Skeletal muscle satellite cell (primary cell): ENCODE results near the gene KCNJ12.

Source experiments
- H3K27me3 ChIP-seq: 2 replicates; pipeline ENCODE4 v1.7.0; 2013; ENCODE audit warnings: low read length; ENCODE audit not compliant: control insufficient read depth, insufficient read depth
- H3K36me3 ChIP-seq: 2 replicates; pipeline ENCODE4 v1.7.0; 2013; ENCODE audit warnings: mild to moderate bottlenecking, control low read depth, low read length; ENCODE audit not compliant: insufficient read depth
- H3K4me1 ChIP-seq: 2 replicates; pipeline ENCODE4 v1.7.0; 2013; ENCODE audit warnings: low read length; ENCODE audit not compliant: control insufficient read depth, insufficient read depth
- H3K4me2 ChIP-seq: 2 replicates; pipeline ENCODE4 v1.7.0; 2013; ENCODE audit warnings: mild to moderate bottlenecking, low read length
- H3K4me3 ChIP-seq: 2 replicates; pipeline ENCODE4 v1.7.0; 2013; ENCODE audit warnings: low read length
- H3K9ac ChIP-seq: 2 replicates; pipeline ENCODE4 v1.7.0; 2013; ENCODE audit warnings: mild to moderate bottlenecking, low read depth, low read length, moderate library complexity
- H3K9me3 ChIP-seq: replicated peaks from 2 replicates; pipeline ENCODE4 v1.7.0; 2013; ENCODE audit warnings: mild to moderate bottlenecking, control low read depth, low read length

Gene KCNJ12

GRCh38 chr17:21360048-21360447 lies 16.1 kb upstream of the KCNJ12 start:
- Histone ChIP-seq H3K9ac (no peak overlapping the region), H3K4me2 (no peak overlapping the region)

GRCh38 chr17:21361020-21361809 lies 14.9 kb upstream of the KCNJ12 start:
- H3K27me3 ChIP-seq, result peaks cover 49% of the 10 kb centered on the region
- no peaks in the 10 kb centered on the region for H3K36me3 ChIP-seq
- no peaks in the 10 kb centered on the region for H3K4me1 ChIP-seq
- no peaks in the 10 kb centered on the region for H3K9me3 ChIP-seq
- H3K4me3 ChIP-seq, result no peak overlapping the region
- no peak overlapping the region for H3K4me2 ChIP-seq
- H3K9ac ChIP-seq, result no peak overlapping the region

More at GRCh38 chr17:21360048-21360447, 16.1 kb upstream of the KCNJ12 start:
- no peaks in the 10 kb centered on the region for H3K9me3 ChIP-seq
- peaks cover 49% of the 10 kb centered on the region for H3K27me3 ChIP-seq
- no peak overlapping the region for H3K4me3 ChIP-seq
- H3K36me3 ChIP-seq, result no peaks in the 10 kb centered on the region
- H3K4me1 ChIP-seq, result no peaks in the 10 kb centered on the region

GRCh38 chr17:21362331-21362931 lies 13.7 kb upstream of the KCNJ12 start:
- Histone ChIP-seq H3K4me2 (no peak overlapping the region), H3K27me3 (peaks cover 54% of the 10 kb centered on the region)

GRCh38 chr17:21363776-21364642 lies 12.1 kb upstream of the KCNJ12 start:
- Histone ChIP-seq H3K9ac (no peak overlapping the region), H3K27me3 (peaks cover 62% of the 10 kb centered on the region), H3K36me3 (no peaks in the 10 kb centered on the region), H3K4me1 (no peaks in the 10 kb centered on the region), H3K9me3 (no peaks in the 10 kb centered on the region), H3K4me2 (no peak overlapping the region), H3K4me3 (no peak overlapping the region)

More at GRCh38 chr17:21362331-21362931, 13.7 kb upstream of the KCNJ12 start:
- Histone ChIP-seq H3K4me3 (no peak overlapping the region), H3K9me3 (no peaks in the 10 kb centered on the region), H3K9ac (no peak overlapping the region), H3K4me1 (no peaks in the 10 kb centered on the region), H3K36me3 (no peaks in the 10 kb centered on the region)

GRCh38 chr17:21365016-21365415 lies 11.1 kb upstream of the KCNJ12 start:
- no peaks in the 10 kb centered on the region for H3K36me3 ChIP-seq
- H3K9ac ChIP-seq, result no peak overlapping the region
- H3K4me3 ChIP-seq, result no peak overlapping the region
- H3K4me1 ChIP-seq, result no peaks in the 10 kb centered on the region
- peaks cover 55% of the 10 kb centered on the region for H3K27me3 ChIP-seq
- no peaks in the 10 kb centered on the region for H3K9me3 ChIP-seq
- H3K4me2 ChIP-seq, result no peak overlapping the region

- H3K9ac ChIP-seq, result no peak overlapping the region
- H3K4me3 ChIP-seq, result no peak overlapping the region
- no peaks in the 10 kb centered on the region for H3K9me3 ChIP-seq
- H3K4me2 ChIP-seq, result no peak overlapping the region
- no peaks in the 10 kb centered on the region for H3K4me1 ChIP-seq
- no peaks in the 10 kb centered on the region for H3K36me3 ChIP-seq
- H3K27me3 ChIP-seq, result peaks cover 49% of the 10 kb centered on the region
These were observed 7.5 kb upstream of the KCNJ12 start for GRCh38 chr17:21368545-21369246.

GRCh38 chr17:21369395-21369794 lies 6.8 kb upstream of the KCNJ12 start:
- H3K27me3 ChIP-seq, result peaks cover 46% of the 10 kb centered on the region
- H3K4me2 ChIP-seq, result no peak overlapping the region
- H3K9me3 ChIP-seq, result no peaks in the 10 kb centered on the region
- no peaks in the 10 kb centered on the region for H3K36me3 ChIP-seq
- no peak overlapping the region for H3K4me3 ChIP-seq
- H3K4me1 ChIP-seq, result no peaks in the 10 kb centered on the region
- H3K9ac ChIP-seq, result no peak overlapping the region

- Histone ChIP-seq H3K9me3 (no peaks in the 10 kb centered on the region), H3K36me3 (no peaks in the 10 kb centered on the region), H3K4me1 (no peaks in the 10 kb centered on the region), H3K27me3 (peaks cover 55% of the 10 kb centered on the region), H3K4me2 (no peak overlapping the region), H3K4me3 (no peak overlapping the region), H3K9ac (no peak overlapping the region)
These were observed 5.7 kb upstream of the KCNJ12 start for GRCh38 chr17:21370430-21370829.

- no peaks in the 10 kb centered on the region for H3K9me3 ChIP-seq
These were observed 4.6 kb upstream of the KCNJ12 start for GRCh38 chr17:21371511-21372081.

GRCh38 chr17:21372256-21372954 lies 3.8 kb upstream of the KCNJ12 start:
- Histone ChIP-seq H3K4me2 (no peak overlapping the region), H3K4me1 (peaks cover 7% of the 10 kb centered on the region), H3K9me3 (no peaks in the 10 kb centered on the region), H3K4me3 (no peak overlapping the region), H3K36me3 (no peaks in the 10 kb centered on the region), H3K9ac (no peak overlapping the region), H3K27me3 (peaks cover 56% of the 10 kb centered on the region)

More at GRCh38 chr17:21371511-21372081, 4.6 kb upstream of the KCNJ12 start:
- H3K36me3 ChIP-seq, result no peaks in the 10 kb centered on the region
- peaks cover 57% of the 10 kb centered on the region for H3K27me3 ChIP-seq
- H3K4me1 ChIP-seq, result no peaks in the 10 kb centered on the region
- no peak overlapping the region for H3K9ac ChIP-seq
- no peak overlapping the region for H3K4me3 ChIP-seq
- H3K4me2 ChIP-seq, result no peak overlapping the region
